SIG-M5 treated with dmso at 0.1 percent for 504 hours (cell line): ENCODE results near the gene TM9SF1.

Experiments
- DNase-seq: peaks from one replicate; lab custom pipeline; 2025; ENCODE audit not compliant: unreplicated experiment; lab: John Stamatoyannopoulos, UW

The TM9SF1 gene, protein sequence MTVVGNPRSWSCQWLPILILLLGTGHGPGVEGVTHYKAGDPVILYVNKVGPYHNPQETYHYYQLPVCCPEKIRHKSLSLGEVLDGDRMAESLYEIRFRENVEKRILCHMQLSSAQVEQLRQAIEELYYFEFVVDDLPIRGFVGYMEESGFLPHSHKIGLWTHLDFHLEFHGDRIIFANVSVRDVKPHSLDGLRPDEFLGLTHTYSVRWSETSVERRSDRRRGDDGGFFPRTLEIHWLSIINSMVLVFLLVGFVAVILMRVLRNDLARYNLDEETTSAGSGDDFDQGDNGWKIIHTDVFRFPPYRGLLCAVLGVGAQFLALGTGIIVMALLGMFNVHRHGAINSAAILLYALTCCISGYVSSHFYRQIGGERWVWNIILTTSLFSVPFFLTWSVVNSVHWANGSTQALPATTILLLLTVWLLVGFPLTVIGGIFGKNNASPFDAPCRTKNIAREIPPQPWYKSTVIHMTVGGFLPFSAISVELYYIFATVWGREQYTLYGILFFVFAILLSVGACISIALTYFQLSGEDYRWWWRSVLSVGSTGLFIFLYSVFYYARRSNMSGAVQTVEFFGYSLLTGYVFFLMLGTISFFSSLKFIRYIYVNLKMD

DNA sequence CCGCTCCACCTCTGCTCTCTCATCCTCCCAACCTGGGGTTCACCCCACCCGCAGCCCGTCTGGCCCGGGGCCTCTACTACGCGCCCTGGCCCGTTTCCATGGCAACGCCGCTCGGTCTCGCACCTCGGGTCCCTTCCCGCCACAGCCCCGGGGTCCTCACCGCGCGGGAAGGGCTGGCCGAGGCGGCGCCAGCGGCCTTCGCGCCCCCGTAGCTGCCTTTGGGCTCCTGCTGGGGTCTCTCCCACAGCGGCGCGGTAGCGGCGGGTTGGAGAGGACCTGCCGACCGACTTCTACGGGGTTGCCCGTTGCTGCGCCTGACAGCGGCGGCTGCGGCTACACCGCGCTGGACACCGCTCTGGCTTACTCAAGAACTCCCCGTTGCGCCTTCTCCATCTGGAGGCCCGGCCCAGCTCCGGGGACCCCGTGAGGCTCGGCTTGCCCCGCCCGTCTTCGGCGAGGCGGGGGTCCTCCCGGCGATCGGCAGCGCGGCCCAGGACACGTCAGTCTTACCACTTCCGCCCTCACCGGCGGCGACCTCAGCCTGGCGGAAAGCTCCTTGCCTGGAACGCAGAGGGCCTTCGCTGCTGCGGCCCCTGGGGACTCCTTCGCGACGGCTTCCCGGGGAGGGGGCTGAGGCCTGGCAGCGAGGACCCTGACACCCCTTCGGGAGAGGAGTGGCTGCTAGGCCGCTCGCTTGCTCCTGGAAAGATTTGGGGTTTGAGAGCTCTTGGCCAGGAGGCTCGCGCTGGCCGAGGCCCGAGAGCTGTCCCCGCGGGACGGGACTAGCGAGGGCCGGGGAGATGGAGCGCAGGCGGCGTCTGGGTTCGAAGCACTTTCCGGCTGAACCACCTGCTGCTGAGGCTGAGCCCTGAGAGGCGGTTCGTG is at the start of gene TM9SF1:
TSS of gene TM9SF1 (minus strand) at position 256 of the 885 bp plus-strand sequence. CDS start 422 bp downstream, outside the sequence.
- DNase-seq: peak; percentile 76

DNA sequence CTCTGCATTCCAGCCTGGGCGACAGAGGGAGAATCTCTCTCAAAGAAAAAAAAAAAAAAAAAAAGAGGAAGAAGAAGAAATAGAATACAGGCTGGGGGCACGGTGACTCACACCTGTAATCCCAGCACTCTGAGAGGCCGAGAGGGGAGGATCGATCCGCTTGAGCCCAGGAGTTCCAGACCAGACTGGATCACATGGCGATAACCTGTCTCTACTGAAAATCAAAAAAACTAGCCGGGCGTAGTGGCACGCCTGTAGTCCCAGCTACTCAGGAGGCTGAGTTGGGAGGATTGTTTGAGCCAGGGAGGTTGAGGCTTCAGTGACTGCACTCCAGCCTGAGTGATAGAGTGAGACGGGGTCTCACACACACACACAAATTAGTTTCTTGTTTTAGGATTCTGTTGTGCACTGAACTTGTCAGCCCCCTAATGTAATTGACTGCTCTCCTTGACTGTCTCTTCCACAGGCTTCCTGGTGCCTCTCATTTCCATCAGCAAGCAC is 48.1 kb upstream of the TM9SF1 start:
- peak; percentile 53 for DNase-seq

DNA sequence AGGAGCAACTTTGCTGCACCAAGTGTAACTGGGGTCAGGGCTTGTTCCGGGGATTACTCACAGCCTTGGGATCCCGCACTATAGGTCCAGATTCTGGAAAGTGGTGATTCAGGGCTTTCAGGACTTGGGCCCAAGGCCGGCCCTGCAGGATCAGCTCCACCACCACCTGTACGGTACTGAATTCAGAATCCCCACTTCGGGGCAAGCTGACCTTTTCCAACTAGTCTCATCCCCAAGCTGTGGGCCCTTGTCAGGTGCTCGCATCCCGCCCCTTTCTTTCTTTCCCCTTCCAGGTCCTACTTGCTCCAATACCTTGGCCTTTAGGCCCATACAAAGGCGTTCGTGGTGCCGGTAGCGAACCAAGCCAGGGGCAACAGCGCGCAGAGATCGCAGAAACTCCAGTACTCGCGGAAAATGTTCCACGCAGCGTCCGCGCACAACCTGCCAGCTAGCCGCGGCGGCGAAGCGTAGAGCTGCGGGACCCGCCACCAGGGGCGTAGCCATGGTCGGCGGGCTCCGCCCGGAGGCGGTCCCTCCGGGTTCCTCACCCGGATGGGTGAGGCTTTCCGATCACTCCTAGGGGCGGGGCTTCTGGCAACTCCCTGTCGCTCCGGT is 46.7 kb upstream of the TM9SF1 start:
- DNase-seq: peak; percentile 96

DNA sequence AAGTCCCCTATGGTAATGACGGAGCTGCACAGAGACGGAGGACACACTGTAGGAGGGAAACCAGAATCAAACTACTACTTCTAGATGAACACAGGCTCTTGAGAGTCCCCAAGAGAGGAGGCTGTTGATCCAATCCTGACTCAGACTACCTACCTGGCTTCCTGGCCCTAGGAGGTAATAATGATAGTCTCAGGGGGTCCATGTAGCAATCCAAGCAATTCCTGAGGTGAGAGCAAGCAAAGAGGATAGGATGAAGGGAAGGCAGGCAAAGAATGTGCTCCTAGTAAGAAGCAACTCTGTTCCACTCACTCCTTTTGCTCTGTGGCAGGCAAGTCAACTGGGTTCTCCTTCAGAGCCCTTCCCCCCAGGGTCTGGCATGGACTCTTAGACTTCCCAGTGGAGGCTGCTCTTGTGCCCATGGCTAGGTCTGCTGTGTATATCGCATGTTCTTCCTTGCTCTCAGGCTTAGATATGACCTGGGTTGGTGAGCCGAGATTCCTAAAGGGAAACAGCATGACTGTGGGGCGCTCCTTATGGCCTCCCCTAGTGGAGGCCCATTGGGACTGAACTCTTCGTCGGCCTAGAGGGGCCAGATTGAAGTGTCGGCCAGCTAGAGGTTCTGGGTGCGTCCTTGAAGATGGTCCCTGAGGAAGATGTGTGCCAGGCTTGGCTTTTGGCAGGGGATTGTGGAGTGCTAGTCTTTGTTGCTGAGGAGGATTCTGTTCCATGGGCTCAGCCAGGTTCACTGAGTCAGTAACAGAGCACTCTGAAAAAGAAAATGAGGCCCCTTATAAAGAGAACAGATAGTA is 45.1 kb upstream of the TM9SF1 start:
- no peak for DNase-seq

DNA sequence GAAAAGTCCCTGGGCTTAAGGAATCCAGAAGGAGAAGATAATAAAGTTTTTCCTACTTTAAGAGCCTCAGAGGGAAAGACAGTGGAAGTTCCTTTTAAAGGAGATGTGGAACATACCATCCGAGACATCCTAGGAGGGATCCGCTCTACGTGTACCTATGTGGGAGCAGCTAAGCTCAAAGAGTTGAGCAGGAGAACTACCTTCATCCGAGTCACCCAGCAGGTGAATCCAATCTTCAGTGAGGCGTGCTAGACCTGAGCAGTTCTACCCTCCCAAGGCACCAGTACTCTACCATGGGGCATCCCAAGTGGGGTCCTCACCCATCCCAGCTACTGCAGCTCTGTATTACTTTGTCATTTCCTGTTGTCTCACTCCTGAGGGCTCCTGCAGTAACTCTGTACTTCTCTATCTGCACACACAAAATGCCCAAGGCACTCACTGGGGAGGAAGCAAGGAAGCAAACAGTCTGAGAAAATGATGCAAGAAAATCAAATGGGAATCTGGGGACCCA is 43.3 kb upstream of the TM9SF1 start:
- DNase-seq: no peak

DNA sequence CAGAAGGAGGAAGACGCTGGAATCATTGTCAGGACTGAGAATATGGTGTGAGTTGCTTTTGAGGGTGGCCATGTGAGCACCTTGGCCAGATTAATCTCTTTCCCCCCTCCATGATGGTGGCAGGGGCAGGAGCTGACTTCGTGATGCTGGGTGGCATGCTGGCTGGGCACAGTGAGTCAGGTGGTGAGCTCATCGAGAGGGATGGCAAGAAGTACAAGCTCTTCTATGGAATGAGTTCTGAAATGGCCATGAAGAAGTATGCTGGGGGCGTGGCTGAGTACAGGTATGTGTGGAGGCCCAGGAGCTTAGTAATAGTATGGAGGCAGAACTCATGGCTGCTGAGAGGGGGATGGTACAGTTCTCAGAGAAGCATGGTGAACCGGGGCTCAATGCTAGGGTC is 42.9 kb upstream of the TM9SF1 start:
- no peak for DNase-seq

DNA sequence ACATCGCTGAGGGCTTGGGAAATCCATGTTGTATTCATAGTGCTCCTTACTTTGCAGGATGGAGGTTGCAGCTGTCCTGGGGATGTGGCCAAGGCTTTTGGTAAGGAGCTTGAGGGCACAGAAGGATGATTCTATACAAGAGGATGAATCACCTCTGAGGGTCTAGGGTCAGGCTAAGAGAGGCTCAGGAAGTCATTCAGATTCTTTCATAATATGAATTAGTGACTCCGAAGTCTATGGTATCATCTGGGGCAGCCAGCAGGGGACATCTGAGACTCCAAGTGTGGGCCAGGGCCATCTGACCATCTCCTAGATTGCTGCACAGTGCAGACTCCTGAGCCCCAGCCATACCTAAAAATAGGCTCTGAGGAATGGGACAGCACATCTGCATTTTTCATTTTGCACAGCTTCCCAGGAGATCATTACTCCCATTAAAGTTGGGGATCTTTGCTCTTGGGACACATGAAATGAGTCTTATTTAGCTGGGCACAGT is 42.3 kb upstream of the TM9SF1 start:
- no peak for DNase-seq

DNA sequence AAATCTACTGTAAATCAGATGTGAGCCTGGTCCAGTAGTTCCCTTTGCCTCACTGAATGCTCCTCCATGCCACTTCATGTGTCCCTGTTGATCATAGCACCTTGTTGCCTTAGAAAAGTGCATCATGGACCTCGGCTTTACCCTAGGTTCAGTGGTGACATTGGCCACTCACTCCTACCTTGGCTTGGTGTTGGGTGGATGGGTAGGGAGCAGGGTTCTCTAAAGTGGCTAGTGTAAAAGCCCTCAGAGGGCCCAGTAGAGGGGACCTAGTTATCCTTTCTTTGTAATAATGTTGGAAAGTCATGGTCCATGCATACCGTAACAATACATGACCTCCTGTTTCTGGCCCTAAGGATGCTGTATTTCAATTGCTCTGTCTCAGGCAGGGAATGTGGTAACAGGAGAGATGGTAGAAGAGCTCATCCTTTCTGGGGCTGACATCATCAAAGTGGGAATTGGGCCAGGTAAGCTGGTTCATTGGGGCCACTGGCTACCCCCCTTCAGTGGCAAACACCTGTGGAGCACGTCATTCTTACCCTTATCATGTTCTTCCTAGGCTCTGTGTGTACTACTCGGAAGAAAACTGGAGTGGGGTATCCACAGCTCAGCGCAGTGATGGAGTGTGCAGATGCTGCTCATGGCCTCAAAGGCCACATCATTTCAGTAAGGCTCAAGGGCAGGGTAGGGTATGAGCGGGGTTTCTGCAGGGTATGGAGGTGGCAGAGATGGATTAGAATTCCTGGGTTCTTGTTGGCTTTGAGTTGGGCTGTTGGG is 41.6 kb upstream of the TM9SF1 start:
- DNase-seq: no peak

DNA sequence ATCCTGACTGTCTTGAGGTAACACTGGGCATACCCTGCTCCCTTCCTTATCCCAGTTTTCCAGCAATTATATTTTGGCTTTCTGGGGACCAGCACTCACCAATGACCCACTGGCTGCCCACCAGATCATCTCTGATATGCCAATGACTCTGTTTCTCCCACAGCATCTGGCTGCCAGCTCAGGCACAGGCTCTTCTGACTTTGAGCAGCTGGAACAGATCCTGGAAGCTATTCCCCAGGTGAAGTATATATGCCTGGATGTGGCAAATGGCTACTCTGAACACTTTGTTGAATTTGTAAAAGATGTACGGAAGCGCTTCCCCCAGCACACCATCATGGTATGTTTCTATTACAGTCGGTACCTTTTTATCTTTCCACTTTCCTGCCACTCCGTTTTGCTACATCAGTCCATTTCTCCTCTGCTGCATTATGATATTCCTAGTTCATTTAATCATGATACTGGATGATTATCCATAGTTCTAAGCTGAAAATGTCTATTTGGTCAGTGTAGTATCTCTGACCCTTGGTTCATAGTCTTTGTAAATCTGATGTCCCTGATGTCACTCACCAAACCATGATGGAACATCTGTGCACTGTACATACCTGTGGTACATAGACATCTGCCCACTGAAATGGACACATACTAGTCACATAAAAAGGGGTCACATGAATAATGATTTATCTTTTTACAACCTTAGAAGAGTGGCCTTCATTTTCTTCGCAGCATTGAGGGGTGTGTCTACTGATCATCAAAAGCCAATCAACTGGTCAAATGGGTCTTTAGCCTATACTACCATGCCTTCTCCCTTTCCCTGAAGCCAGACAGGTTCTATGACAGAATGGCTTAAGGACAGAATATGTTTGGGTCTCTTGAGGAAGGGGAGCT is 40.8 kb upstream of the TM9SF1 start:
- no peak for DNase-seq

DNA sequence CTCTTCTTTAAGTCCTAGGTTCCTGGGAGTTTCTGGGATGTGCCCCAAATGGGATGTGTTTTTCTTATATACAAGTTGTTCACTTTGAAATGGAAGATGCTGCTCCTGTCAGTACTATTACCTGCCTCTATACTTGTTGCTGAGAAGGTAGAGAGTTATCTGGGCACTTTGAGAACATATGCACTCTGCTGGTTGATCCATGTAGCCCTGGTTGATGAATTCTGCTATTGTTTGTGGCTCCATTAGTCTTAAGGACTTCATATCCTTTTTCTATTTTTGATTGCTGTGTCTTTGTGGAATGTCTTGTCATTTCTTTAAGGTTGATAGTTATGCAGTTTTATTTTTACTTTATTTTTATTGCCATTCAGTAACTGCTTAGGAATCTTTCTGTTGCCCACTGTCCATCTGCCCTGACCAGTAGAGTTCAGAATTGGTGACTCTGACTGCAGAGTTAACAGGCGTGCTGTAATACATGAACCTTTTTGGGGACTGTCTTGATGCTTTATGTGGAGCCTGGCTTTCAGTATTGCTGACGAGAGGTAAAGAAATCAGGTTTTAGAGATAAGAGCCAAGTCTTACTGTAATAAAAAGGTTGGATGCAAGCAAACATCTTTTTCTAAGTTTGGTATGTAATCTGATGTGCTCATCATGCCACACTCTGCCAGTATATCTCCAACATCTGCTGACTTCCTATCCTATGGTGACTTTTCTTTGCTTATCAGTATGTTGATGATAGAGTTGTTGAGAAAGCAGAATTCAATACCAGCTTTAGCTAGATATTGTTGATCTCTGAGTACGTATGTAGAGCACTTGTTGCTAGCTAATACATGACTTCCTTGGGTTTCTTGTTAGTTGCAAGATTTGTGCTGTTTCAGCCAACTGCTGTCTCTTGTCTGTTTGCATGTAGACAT is 39.1 kb upstream of the TM9SF1 start:
- DNase-seq: no peak

DNA sequence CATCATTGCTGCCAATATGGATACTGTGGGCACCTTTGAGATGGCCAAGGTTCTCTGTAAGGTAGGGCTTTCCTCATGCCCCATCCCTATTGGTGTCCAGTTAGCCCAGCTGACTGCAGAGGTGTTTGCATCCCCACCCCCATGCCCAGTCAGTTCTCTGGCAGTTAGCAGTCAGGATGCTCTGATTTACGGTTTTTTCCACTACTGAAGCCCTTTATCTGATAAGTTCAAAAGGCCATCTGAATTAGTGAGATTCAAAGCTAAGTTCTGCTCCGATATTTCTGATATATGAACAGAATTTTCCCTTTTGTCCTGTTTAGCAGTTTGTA is 38.3 kb upstream of the TM9SF1 start:
- no peak for DNase-seq

DNA sequence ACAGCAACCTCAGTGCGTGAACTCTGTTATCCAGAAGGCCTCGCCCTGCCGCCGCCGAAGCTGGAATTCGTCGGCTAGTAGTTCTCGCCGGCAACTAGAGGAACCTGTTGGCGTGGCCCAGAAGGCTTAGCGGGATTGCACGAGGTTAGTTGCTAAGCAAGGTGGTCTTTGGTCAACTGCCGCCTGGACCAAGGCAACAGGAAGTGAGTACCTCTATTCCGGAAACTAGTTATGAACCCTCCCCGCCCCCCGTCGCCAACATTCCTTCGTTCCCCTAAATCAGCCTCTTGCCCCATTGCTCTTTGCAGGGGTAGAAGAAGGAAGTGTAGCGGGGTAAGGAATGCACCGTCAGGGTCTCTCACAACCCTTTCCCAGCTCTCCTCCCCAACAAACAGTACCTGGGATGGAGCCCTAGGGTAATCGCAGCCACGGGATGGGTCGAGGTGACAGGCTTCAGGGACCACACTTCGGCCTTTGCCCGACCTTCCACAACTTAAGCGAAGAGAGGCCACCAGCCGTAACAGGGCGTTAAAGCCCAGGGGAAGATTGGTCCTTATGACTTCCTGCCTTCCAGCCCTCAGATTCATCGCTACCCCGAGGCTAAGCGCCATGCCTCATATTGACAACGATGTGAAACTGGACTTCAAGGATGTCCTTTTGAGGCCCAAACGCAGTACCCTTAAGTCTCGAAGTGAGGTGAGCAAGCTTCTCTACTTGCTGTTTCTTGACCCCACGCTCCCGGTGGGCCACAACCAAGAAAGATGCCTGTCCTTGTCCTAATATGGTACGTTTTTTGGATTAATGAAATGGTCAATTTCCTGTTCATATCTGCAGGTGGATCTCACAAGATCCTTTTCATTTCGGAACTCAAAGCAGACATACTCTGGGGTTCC is 37.6 kb upstream of the TM9SF1 start, which contains the start of gene GMPR2:
TSS of gene GMPR2 (plus strand) at position 285 of the 893 bp plus-strand sequence. CDS start at position 610, 325 bp downstream.
- peak; percentile 90 for DNase-seq

DNA sequence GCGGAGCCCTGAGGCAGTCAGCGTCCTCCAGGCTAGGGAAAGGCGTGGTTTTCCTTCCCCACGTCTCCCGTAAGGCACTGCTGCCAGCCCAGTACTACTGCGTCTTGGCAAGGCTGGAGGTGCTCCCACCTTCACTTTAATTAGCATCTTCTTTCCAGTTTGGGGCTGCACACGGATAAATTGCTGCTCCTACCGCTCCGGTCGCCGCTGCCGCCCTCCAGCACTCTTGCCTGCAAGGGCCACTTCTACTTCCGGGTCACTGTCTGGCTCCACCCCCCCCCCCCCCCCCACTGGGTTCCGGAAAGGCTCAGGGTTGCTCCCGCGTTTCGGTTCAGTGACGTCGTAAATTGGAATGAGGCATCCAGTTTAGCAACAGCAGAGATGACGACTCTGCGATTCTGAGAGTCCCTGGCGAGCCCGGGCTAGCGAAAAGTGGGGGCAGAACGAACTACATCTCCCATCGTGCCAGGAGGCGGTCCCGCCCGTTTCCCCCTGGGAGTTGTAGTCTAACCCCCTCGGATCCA is 36.9 kb upstream of the TM9SF1 start, which contains the start of gene NEDD8:
TSS of gene NEDD8 (minus strand) at position 247 of the 524 bp plus-strand sequence. CDS start at position 147, 100 bp downstream.
- DNase-seq: peak; percentile 94

DNA sequence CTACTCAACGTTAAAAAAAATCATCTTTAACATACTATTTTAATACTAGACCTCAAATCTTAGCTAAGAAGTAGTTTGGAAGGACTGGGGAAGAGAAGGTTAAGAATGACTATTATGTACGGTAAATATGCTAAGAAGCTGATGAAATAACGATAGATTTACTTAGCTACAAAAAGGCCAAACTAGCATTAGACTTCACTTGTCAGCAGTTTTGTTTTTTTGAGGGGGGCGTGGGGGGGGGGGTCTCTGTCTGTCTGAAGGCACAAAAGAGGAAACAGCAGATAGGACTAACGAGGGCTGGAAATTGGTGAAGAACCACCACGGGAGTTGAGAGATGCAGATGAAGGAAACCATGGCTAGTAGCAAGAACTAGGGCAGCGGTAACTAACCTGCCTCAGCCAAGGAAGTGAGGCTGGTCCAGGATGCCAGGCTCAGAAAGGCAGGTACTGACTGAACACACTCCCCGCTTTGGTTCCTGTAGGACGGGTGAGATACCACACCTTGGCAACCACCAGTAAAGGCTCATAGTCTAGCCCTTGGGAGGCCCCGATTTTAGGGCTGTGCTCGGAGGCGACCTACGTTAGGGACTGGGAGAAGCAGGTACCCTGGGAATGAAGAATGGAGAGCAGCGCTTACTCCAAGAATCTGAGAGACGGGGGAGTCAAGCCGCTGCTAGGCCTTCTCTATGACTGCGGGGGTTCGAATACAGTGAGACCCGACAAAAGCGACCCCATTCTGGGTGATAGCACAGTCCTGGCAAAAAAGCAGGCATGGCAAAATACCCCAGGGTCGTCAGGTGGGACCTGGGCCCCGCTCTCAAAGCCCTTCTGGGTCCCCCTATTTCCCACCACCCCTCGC is 36.3 kb upstream of the TM9SF1 start:
- DNase-seq: peak; percentile 20

DNA sequence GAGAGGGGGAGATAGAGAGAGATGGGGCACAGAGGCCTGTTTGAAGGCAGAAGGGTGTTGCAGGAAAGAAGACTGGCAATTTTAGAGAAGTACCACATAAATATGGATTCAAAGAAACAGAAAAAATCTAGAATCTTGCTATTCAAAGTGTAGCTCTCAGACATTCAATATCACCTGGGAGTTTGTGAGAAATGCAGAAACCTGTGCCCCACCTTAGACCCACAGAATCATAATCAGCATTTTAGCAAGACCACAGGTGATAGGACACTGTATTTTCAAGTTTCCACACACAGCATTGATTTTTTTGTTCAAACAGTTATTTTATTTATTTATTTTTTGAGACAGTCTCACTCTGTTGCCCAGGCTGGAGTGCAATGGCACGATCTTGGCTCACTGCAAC is 33.7 kb upstream of the TM9SF1 start:
- no peak for DNase-seq
